ENCODE data around the gene FAM120C. TPM values are rescaled to one million over a fixed set of nuclear protein-coding genes. Genes with fewer than 3 reads are reported as not detected.
A peak's percentile ranks its signal among the peaks of the same experiment; 100 is the strongest.

FAM120C gene
- total RNA-seq, 1 donor from 2014 or later, result 6.9 TPM

DNA sequence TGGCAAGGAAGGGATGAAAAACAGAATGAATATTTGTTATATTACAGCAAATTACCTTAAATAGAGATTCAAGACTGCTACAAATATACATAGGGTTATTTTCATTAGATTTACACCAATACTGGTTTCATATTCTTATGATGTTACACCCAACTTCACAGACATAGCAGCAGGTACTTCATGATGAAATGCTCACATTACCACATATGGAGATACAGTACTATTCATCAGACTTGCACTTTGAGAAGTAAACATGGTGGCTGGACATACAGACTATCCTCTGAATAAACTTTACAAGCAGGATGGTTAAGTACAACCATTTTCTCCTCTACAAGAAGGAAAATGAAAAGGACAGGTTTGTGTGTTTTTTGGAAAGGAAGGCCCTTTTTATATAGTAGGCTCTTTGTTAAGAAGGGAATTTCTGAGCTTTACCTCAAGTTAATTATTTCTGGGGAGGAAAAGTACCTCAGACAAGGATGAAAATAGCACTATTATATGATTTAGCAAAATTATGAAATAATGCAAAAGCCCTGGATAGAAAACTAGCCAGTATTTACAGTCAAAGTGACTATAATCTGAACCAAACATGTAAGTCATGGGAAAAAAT lies 12.0 kb upstream of the FAM120C start:
- H3K79me2 ChIP-seq (ENCODE audit: insufficient read depth, low read length), result no peaks in the 10 kb centered on the region
- DNase-seq (ENCODE audit: low read depth) (no peak), FAIRE-seq (no peak)
- no peaks in the 10 kb centered on the region for H4K20me1 ChIP-seq (ENCODE audit: insufficient read depth, low read length)
- H3K27ac ChIP-seq (ENCODE audit: low read depth, low read length), result no peak overlapping the region
- no peaks in the 10 kb centered on the region for H3K36me3 ChIP-seq (ENCODE audit: insufficient read depth, low read length)
- TF ChIP-seq, protein P1, sequence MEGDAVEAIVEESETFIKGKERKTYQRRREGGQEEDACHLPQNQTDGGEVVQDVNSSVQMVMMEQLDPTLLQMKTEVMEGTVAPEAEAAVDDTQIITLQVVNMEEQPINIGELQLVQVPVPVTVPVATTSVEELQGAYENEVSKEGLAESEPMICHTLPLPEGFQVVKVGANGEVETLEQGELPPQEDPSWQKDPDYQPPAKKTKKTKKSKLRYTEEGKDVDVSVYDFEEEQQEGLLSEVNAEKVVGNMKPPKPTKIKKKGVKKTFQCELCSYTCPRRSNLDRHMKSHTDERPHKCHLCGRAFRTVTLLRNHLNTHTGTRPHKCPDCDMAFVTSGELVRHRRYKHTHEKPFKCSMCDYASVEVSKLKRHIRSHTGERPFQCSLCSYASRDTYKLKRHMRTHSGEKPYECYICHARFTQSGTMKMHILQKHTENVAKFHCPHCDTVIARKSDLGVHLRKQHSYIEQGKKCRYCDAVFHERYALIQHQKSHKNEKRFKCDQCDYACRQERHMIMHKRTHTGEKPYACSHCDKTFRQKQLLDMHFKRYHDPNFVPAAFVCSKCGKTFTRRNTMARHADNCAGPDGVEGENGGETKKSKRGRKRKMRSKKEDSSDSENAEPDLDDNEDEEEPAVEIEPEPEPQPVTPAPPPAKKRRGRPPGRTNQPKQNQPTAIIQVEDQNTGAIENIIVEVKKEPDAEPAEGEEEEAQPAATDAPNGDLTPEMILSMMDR (IDR thresholded peaks at IDR 0.05; ENCODE audit: insufficient read depth, low read depth, low read length), result no peak
- no peak for TF ChIP-seq EZH2 (IDR thresholded peaks at IDR 0.05; ENCODE audit: insufficient read depth, low read length)
- H3K36me3 Mint-ChIP-seq (ENCODE audit: low read depth, unreplicated experiment), result no peaks in the 10 kb centered on the region
- no peaks in the 10 kb centered on the region for H3K27me3 Mint-ChIP-seq (ENCODE audit: low read depth, unreplicated experiment)
- H3K4me1 ChIP-seq (ENCODE audit: insufficient read depth, low read length), result no peaks in the 10 kb centered on the region
- H3K4me1 Mint-ChIP-seq (ENCODE audit: low read depth, unreplicated experiment), result peaks cover 2% of the 10 kb centered on the region
- H3K9me3 Mint-ChIP-seq (ENCODE audit: unreplicated experiment), result no peaks in the 10 kb centered on the region
- no peaks in the 10 kb centered on the region for H3K9me3 ChIP-seq (ENCODE audit: insufficient read depth, low read depth, low read length)
- H3K4me3 Mint-ChIP-seq (ENCODE audit: unreplicated experiment), result no peak overlapping the region
- no peak overlapping the region for H3K4me2 ChIP-seq (ENCODE audit: low read length)
- no peak overlapping the region for H3K4me3 ChIP-seq (ENCODE audit: insufficient read depth, low read depth, low read length)
- no peak overlapping the region for H3K27ac Mint-ChIP-seq (ENCODE audit: unreplicated experiment)
- H3K27me3 ChIP-seq (ENCODE audit: insufficient read depth, low read length), result no peaks in the 10 kb centered on the region
- H3K9ac ChIP-seq (ENCODE audit: low read length), result no peak overlapping the region
- no peak overlapping the region for H2AFZ ChIP-seq (ENCODE audit: low read depth, low read length)

DNA sequence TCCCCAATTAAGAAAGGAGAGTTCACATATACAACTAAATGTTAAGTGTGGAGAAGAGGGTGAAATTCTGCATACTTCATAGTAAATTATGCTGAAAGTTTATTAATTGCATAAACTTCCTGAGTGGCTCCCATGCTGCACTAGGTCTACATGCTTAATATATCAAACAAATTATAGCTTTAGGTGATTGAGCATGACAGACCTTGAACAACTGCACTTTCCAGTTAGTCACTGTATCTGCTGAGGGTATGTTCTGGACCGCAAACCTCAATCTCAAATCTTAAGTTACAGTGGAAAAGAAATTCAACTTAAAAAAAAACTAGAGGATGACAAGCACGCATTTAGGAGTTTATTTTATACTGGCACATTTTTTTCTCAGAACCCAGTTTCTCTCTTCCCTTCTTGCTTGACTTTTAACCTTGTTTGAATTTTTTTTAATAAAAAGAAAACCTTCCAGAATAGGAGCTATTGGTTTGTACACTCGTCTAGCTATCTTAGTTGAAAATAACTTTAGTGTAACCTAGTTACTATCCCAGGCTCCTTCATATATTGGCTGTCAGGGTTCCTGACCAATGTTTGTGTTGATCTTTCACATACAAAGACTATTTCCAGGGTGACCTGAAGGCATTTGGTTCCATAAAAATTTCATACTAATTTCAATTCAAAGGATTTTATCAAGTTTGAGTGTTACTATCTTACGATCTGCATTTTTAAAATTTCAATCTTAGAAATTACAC lies 10.2 kb upstream of the FAM120C start:
- Histone ChIP-seq H3K27ac (ENCODE audit: low read depth, low read length) (no peak overlapping the region), H3K79me2 (ENCODE audit: insufficient read depth, low read length) (no peaks in the 10 kb centered on the region), H3K9ac (ENCODE audit: low read length) (no peak overlapping the region), H3K27me3 (ENCODE audit: insufficient read depth, low read length) (no peaks in the 10 kb centered on the region), H3K4me3 (ENCODE audit: insufficient read depth, low read depth, low read length) (no peak overlapping the region), H2AFZ (ENCODE audit: low read depth, low read length) (no peak overlapping the region), H3K9me3 (ENCODE audit: insufficient read depth, low read depth, low read length) (no peaks in the 10 kb centered on the region), H3K4me2 (ENCODE audit: low read length) (no peak overlapping the region), H4K20me1 (ENCODE audit: insufficient read depth, low read length) (no peaks in the 10 kb centered on the region), H3K4me1 (ENCODE audit: insufficient read depth, low read length) (no peaks in the 10 kb centered on the region), H3K36me3 (ENCODE audit: insufficient read depth, low read length) (no peaks in the 10 kb centered on the region)
- Mint-ChIP-seq H3K27me3 (ENCODE audit: low read depth, unreplicated experiment) (no peaks in the 10 kb centered on the region), H3K4me3 (ENCODE audit: unreplicated experiment) (no peak overlapping the region), H3K9me3 (ENCODE audit: unreplicated experiment) (no peaks in the 10 kb centered on the region), H3K27ac (ENCODE audit: unreplicated experiment) (no peak overlapping the region), H3K4me1 (ENCODE audit: low read depth, unreplicated experiment) (no peaks in the 10 kb centered on the region), H3K36me3 (ENCODE audit: low read depth, unreplicated experiment) (no peaks in the 10 kb centered on the region)
- TF ChIP-seq, protein P1 (IDR thresholded peaks at IDR 0.05; ENCODE audit: insufficient read depth, low read depth, low read length), result no peak
- no peak for TF ChIP-seq EZH2 (IDR thresholded peaks at IDR 0.05; ENCODE audit: insufficient read depth, low read length)
- peak; percentile 73 for FAIRE-seq
- DNase-seq (ENCODE audit: low read depth), result no peak

GRCh38 chrX:54184474-54184873 lies 1.4 kb upstream of the FAM120C start:
- Histone ChIP-seq H3K27ac (ENCODE audit: low read depth, low read length) (no peak overlapping the region), H4K20me1 (ENCODE audit: insufficient read depth, low read length) (peaks cover 20% of the 10 kb centered on the region), H3K4me3 (ENCODE audit: insufficient read depth, low read depth, low read length) (no peak overlapping the region), H3K4me2 (ENCODE audit: low read length) (no peak overlapping the region), H3K27me3 (ENCODE audit: insufficient read depth, low read length) (no peaks in the 10 kb centered on the region), H2AFZ (ENCODE audit: low read depth, low read length) (no peak overlapping the region), H3K79me2 (ENCODE audit: insufficient read depth, low read length) (peaks cover 32% of the 10 kb centered on the region), H3K4me1 (ENCODE audit: insufficient read depth, low read length) (peaks cover 10% of the 10 kb centered on the region), H3K36me3 (ENCODE audit: insufficient read depth, low read length) (no peaks in the 10 kb centered on the region), H3K9ac (ENCODE audit: low read length) (no peak overlapping the region), H3K9me3 (ENCODE audit: insufficient read depth, low read depth, low read length) (no peaks in the 10 kb centered on the region)
- Mint-ChIP-seq H3K27me3 (ENCODE audit: low read depth, unreplicated experiment) (no peaks in the 10 kb centered on the region), H3K4me1 (ENCODE audit: low read depth, unreplicated experiment) (peaks cover 12% of the 10 kb centered on the region), H3K27ac (ENCODE audit: unreplicated experiment) (no peak overlapping the region), H3K4me3 (ENCODE audit: unreplicated experiment) (no peak overlapping the region), H3K9me3 (ENCODE audit: unreplicated experiment) (no peaks in the 10 kb centered on the region), H3K36me3 (ENCODE audit: low read depth, unreplicated experiment) (no peaks in the 10 kb centered on the region)
- TF ChIP-seq, protein P1 (IDR thresholded peaks at IDR 0.05; ENCODE audit: insufficient read depth, low read depth, low read length), result no peak
- no peak for TF ChIP-seq EZH2 (IDR thresholded peaks at IDR 0.05; ENCODE audit: insufficient read depth, low read length)
- no peak for FAIRE-seq
- no peak for DNase-seq (ENCODE audit: low read depth)

All from astrocyte (in vitro differentiated cells and primary cell).